GM13977 (cell line): ENCODE data around the gene MGME1.

Experiments
- DNase-seq: peaks from one replicate; pipeline ENCODE4 v3.0.0; 2012; ENCODE audit warnings: low spot score
- in situ Hi-C: fragments of 300-500 bp; cut with MboI; formaldehyde crosslinking; loops from one replicate; pipeline ENCODE4 v1.12.0; 2022; ENCODE audit warnings: low sequenced_read_pairs, low pct_unique_long_range_greater_than_20kb, mixed read lengths, inconsistent platforms; ENCODE audit not compliant: unreplicated experiment
- TF ChIP-seq, protein P1 (sequence below): IDR thresholded peaks from 2 replicates; pipeline ENCODE4 v1.5.1; 2012; ENCODE audit warnings: mild to moderate bottlenecking, control low read depth; ENCODE audit not compliant: insufficient read depth; ENCODE audit errors: extremely low read depth, missing control alignments

Gene MGME1

DNA sequence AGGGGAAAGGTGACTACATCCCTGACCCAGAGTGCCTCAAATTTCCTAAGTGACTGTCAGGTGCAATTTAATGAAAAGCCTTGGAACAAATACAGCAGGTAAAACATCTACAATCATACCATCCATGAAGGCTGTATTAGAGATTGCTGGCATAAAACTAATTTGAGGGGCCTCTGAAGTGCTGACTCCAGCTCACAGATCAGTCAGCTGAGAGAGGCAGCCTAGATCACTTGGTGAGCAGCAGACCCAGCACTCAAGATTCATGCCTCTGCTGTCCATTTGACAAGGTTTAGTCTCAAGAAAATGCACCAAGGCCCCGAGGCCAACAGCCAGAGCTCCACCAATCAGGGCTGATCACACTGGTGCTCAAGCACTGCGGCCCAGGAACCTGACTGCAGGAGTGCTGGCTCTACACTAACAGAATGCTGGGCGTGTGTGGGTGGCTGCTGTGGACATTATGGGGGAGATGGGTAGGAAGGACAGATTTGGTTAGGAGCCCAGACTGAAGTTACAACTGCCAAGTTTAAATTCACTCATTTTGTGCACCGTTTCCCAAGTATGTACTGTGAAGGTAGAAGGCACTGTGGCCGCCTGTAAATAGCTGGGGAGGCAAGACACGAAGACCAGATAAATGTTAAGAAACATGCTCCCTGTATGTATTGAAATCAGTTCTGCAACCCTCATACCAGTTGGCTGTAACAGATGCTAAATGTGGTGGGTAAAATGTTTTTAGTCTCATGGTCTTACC lies 28.4 kb upstream of the MGME1 start:
- TF ChIP-seq, protein P1, sequence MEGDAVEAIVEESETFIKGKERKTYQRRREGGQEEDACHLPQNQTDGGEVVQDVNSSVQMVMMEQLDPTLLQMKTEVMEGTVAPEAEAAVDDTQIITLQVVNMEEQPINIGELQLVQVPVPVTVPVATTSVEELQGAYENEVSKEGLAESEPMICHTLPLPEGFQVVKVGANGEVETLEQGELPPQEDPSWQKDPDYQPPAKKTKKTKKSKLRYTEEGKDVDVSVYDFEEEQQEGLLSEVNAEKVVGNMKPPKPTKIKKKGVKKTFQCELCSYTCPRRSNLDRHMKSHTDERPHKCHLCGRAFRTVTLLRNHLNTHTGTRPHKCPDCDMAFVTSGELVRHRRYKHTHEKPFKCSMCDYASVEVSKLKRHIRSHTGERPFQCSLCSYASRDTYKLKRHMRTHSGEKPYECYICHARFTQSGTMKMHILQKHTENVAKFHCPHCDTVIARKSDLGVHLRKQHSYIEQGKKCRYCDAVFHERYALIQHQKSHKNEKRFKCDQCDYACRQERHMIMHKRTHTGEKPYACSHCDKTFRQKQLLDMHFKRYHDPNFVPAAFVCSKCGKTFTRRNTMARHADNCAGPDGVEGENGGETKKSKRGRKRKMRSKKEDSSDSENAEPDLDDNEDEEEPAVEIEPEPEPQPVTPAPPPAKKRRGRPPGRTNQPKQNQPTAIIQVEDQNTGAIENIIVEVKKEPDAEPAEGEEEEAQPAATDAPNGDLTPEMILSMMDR: no peak
- no peak for DNase-seq
- in situ Hi-C loops: loop anchor here (25.0 kb wide), 1 partner anchor 403 kb away; the partner anchor contains the start of gene BFSP1

DNA sequence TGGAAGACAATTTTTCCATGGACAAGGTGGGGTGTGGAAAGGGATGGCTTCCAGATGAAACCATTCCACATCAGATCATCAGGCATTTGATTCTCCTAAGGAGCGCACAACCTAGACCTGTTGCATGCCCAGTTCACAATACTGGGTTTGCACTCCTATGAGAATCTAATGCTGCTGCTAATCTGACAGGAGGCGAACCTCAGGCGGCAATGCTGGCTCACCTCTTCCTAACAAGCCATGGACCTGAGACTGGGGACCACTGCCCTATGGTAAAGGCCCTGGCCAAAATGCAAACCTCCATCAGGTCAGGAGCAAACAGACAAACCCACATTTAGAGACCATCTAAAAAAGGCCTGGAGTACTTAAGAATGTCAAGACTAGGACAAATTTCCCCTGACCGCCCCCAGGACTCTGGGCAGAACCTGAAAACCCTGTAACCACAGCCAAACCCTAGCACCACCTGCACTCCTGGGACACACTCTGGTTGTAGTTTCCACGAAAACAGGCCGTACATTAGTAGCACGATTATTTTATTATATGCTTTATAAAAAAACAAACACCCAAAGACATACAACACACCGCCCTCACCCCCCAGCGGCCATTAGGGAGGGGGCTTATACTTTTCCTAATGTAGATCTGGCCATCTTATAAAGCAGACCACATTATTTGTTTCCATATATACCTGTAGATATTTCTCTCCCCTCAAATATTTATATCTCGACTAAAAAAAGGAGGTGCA lies 27.6 kb upstream of the MGME1 start:
- DNase-seq: no peak
- TF ChIP-seq, protein P1: no peak
- in situ Hi-C loops: loop anchor here (25.0 kb wide), 1 partner anchor 404 kb away; the partner anchor contains the start of gene BFSP1

DNA sequence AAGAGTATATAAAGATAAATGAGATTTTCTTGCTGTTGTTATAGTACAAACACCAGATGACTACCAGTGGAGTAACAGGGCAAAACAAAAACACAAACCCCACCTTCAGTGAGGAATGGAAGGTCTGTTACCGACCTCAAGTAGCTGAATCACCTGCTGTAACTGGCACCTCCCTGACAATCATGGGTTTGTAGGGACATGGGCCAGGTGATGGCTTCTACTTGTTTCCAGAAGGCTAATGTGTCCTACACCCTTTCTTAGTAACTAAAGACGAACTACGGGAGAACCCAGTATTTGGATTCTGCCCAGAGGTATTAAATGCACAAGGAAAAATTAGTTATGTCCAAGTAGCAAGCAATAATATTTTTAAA lies 27.0 kb upstream of the MGME1 start:
- no peak for DNase-seq
- in situ Hi-C loops: loop anchor here (25.0 kb wide), 1 partner anchor 405 kb away; the partner anchor contains the start of gene BFSP1
- TF ChIP-seq, protein P1: no peak

DNA sequence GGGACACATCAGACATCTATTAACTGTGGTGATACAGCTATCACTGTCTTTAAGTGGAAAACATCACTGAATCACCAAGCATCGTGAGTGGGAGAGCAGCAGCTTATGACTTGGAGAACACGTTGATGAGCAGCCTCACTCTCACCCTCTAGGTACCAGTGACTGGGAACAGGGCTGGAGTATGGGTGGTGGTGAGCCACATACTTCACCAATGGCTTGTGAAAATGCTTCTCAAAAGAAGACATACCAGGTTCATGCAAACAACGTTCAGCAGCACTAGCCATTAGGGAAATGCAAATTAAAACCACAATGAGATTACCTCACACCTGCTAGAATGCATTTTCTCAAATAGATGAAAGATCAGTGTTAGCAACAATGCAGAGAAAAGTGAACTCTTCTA lies 25.5 kb upstream of the MGME1 start:
- no peak for DNase-seq
- in situ Hi-C loops: loop anchor here (25.0 kb wide), 1 partner anchor 406 kb away; the partner anchor contains the start of gene BFSP1

DNA sequence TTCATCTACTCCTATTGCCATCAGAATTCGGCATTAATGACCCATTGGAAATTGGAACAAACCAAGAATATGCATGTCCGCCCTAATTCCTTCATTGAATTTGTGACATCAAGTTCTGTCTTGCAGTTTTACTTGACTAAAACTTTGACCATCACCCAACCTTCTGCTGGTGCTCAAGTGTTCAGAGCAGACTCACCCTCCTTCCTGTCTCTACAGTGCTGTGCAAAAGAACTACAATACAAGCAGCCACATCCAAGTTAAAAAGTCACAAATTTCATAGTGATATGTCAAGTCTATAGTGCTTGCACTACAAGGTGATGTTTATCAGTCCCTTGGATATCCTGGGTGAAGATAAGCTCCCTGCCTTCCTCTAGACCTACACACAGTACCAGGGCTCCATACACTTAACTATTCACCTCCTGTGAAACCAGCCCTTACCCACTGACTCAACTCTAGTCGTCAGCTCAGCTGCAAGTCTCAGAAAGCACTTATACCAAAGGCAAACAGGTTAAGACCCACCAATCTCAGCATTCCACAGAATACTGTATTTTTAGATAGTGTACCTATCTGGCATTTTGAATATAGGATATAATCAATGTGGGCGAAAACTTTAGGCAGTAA lies 23.9 kb upstream of the MGME1 start:
- TF ChIP-seq, protein P1: no peak
- DNase-seq: no peak
- in situ Hi-C loops: loop anchor here (25.0 kb wide), 1 partner anchor 408 kb away; the partner anchor contains the start of gene BFSP1

More for the DNA sequence above, 25.5 kb upstream of the MGME1 start:
- TF ChIP-seq, protein P1: no peak

DNA sequence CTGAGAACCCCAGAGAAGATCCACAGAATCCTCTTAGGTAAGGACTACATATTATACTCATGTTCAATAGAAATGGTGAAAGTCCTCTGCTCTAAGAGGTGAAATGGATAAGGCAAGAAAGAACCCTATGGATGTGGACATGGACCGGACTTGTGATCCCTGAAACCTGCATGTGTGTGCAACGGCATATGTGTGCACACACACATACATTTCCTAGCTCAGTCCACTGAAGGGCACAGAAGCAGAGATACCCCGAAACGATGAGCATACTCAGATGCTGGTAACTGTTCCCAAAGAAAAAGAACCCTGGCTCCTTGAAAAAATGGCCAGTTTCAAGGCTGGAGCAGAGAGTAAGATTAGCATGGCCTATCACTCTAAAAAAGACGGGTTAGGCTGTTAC lies 22.8 kb upstream of the MGME1 start:
- TF ChIP-seq, protein P1: no peak
- in situ Hi-C loops: loop anchor here (25.0 kb wide), 1 partner anchor 409 kb away; the partner anchor contains the start of gene BFSP1
- no peak for DNase-seq
